GM08714 (cell line): Measurements from ENCODE around the gene PRTG.
"Not testable (repeated sequence)": the region's sequence is repeated elsewhere in the genome, so short reads cannot be mapped to it uniquely, and the experiment has no call there.

Experiments used
- H3K4me3 ChIP-seq: fragments of 200-500 bp; sonication (Bioruptor generic); 2 replicates; pipeline ENCODE4 v1.5.1; 2014; ENCODE audit warnings: mild to moderate bottlenecking, low read length, inconsistent platforms
- ZNF274 ChIP-seq: IDR thresholded peaks from 2 replicates; pipeline ENCODE4 v1.6.1; 2012; ENCODE audit warnings: mild to moderate bottlenecking, low read depth, low read length

The PRTG gene

GRCh38 chr15:55742927-55743728 is at the start of gene PRTG:
Gene PRTG, minus strand, starts transcription at chr15:55743152. Its CDS starts 221 bp downstream, at chr15:55742931.
- H3K4me3 ChIP-seq: peak within 1 kb of the TSS; percentile 64
- no peak for TF ChIP-seq ZNF274

- no peak overlapping the region for H3K4me3 ChIP-seq
Measured at GRCh38 chr15:55791551-55792400, 48.8 kb upstream of the PRTG start.

GRCh38 chr15:55789066-55789660 is 46.2 kb upstream of the PRTG start:
- H3K4me3 ChIP-seq: no peak overlapping the region
- TF ChIP-seq ZNF274: no peak

More at GRCh38 chr15:55791551-55792400, 48.8 kb upstream of the PRTG start:
- TF ChIP-seq ZNF274: no peak

GRCh38 chr15:55786341-55786740 is 43.4 kb upstream of the PRTG start:
- TF ChIP-seq ZNF274: no peak
- no peak overlapping the region for H3K4me3 ChIP-seq

- not testable (repeated sequence) for H3K4me3 ChIP-seq
Measured at GRCh38 chr15:55785593-55785992, 42.6 kb upstream of the PRTG start.

GRCh38 chr15:55784286-55784685 is 41.3 kb upstream of the PRTG start:
- no peak for TF ChIP-seq ZNF274
- H3K4me3 ChIP-seq: no peak overlapping the region

- no peak for TF ChIP-seq ZNF274
- no peak overlapping the region for H3K4me3 ChIP-seq
Measured at GRCh38 chr15:55782901-55783300, 39.9 kb upstream of the PRTG start.

GRCh38 chr15:55780292-55780691 is 37.3 kb upstream of the PRTG start:
- no peak for TF ChIP-seq ZNF274

GRCh38 chr15:55778932-55779331 is 36.0 kb upstream of the PRTG start:
- no peak overlapping the region for H3K4me3 ChIP-seq
- TF ChIP-seq ZNF274: no peak

More at GRCh38 chr15:55780292-55780691, 37.3 kb upstream of the PRTG start:
- no peak overlapping the region for H3K4me3 ChIP-seq

GRCh38 chr15:55775316-55775715 is 32.4 kb upstream of the PRTG start:
- H3K4me3 ChIP-seq: no peak overlapping the region
- no peak for TF ChIP-seq ZNF274

GRCh38 chr15:55774113-55774970 is 31.4 kb upstream of the PRTG start:
- no peak for TF ChIP-seq ZNF274
- no peak overlapping the region for H3K4me3 ChIP-seq

- no peak overlapping the region for H3K4me3 ChIP-seq
- no peak for TF ChIP-seq ZNF274
Measured at GRCh38 chr15:55770806-55771205, 27.9 kb upstream of the PRTG start.

GRCh38 chr15:55770261-55770660 is 27.3 kb upstream of the PRTG start:
- H3K4me3 ChIP-seq: no peak overlapping the region
- no peak for TF ChIP-seq ZNF274
